Endodermal cell (in vitro differentiated cells): Measurements from ENCODE around the gene CIB4. TPM values are rescaled to one million over a fixed set of nuclear protein-coding genes. Genes with fewer than 3 reads are reported as not detected.

Source experiments
- DNase-seq: peaks from one replicate; pipeline ENCODE4 v3.0.0-alpha.2; 2017
- H3K27ac ChIP-seq: 2 replicates; pipeline ENCODE4 v1.5.1; 2013; ENCODE audit warnings: mild to moderate bottlenecking, low read depth, low read length, moderate library complexity
- H3K27me3 ChIP-seq: 2 replicates; pipeline ENCODE4 v1.6.1; 2013; ENCODE audit warnings: mild to moderate bottlenecking, low read length, moderate library complexity; ENCODE audit not compliant: insufficient read depth, control insufficient read depth, poor library complexity, severe bottlenecking
- H3K36me3 ChIP-seq: 2 replicates; pipeline ENCODE4 v1.7.0; 2013; ENCODE audit warnings: mild to moderate bottlenecking, low read length, moderate library complexity; ENCODE audit not compliant: control insufficient read depth, insufficient read depth
- H3K4me1 ChIP-seq: one replicate; pipeline ENCODE4 v1.7.0; 2013; ENCODE audit warnings: low read length; ENCODE audit not compliant: control insufficient read depth, insufficient read depth
- H3K4me3 ChIP-seq: 2 replicates; pipeline ENCODE4 v1.5.1; 2013; ENCODE audit warnings: mild to moderate bottlenecking, low read length, moderate library complexity
- H3K9ac ChIP-seq: 2 replicates; pipeline ENCODE4 v1.6.1; 2013; ENCODE audit warnings: mild to moderate bottlenecking, low read length, moderate library complexity; ENCODE audit not compliant: poor library complexity, severe bottlenecking; ENCODE audit errors: extremely low read depth
- H3K9me3 ChIP-seq: 2 replicates; pipeline ENCODE4 v1.6.1; 2013; ENCODE audit warnings: mild to moderate bottlenecking, low read length, moderate library complexity; ENCODE audit not compliant: control insufficient read depth
- H3K27ac Mint-ChIP-seq: 2 replicates; pipeline ENCODE4 v1.8.0; 2020; ENCODE audit warnings: mixed read lengths
- H3K27me3 Mint-ChIP-seq: 2 replicates; pipeline ENCODE4 v1.8.0; 2021; ENCODE audit warnings: mild to moderate bottlenecking, mixed read lengths; ENCODE audit not compliant: insufficient read depth
- H3K36me3 Mint-ChIP-seq: 2 replicates; pipeline ENCODE4 v1.8.0; 2020; ENCODE audit warnings: low read depth, mixed read lengths
- H3K4me1 Mint-ChIP-seq: 2 replicates; pipeline ENCODE4 v1.8.0; 2020; ENCODE audit warnings: mixed read lengths
- H3K4me3 Mint-ChIP-seq: 2 replicates; pipeline ENCODE4 v1.8.0; 2020; ENCODE audit warnings: mild to moderate bottlenecking, moderate library complexity, mixed read lengths
- H3K9me3 Mint-ChIP-seq: 2 replicates; pipeline ENCODE4 v1.8.0; 2020; ENCODE audit warnings: mild to moderate bottlenecking, mixed read lengths
- CTCF ChIP-seq: fragments of 200-600 bp; sonication (generic); conservative IDR thresholded peaks from 2 replicates; pipeline ENCODE4 v1.5.0; 2021; ENCODE audit warnings: antibody characterized with exemption, mild to moderate bottlenecking
- WGBS, 2 experiments: methylation state at CpG; one replicate each; pipeline versions ENCODE4 v1.1.5 to v1.1.7; 2013; ENCODE audit warnings: missing lambda C conversion rate in 2 of 2, mixed read lengths in 1 of 2; ENCODE audit not compliant: insufficient coverage in 1 of 2, insufficient read length in 1 of 2; 5-methylcytosine and 5-hydroxymethylcytosine counted together
- total RNA-seq, 2 donors: library from RNA; stranded (reverse); fragmentation: NEBNext Ultra II Directional in 1 of 2; extraction: Animal tissue kit (Norgen Biotek cat#: 25700) in 1 of 2; gene quantifications; 2 replicates in 1 of 2; 3 replicates in 1 of 2; pipeline ENCODE4 v1.2.1, GENCODE V29; 2021

The CIB4 gene
- total RNA-seq, 2 donors from 2014 or later, result not detected

GRCh38 chr2:26562811-26563645, 78.1 kb downstream of the CIB4 start:
- no peaks in the 10 kb centered on the region for H3K9me3 Mint-ChIP-seq
- peak; percentile 24 for DNase-seq
- TF ChIP-seq CTCF, result no peak
- Histone ChIP-seq H3K36me3 (no peaks in the 10 kb centered on the region), H3K4me3 (no peak overlapping the region), H3K27me3 (peaks cover 34% of the 10 kb centered on the region), H3K9ac (no peak overlapping the region), H3K27ac (no peak overlapping the region), H3K4me1 (peaks cover 5% of the 10 kb centered on the region), H3K9me3 (no peaks in the 10 kb centered on the region)
- H3K27me3 Mint-ChIP-seq, result peaks cover 35% of the 10 kb centered on the region
- H3K36me3 Mint-ChIP-seq, result no peaks in the 10 kb centered on the region
- 91% methylated on average over 22 to 28 of the region's 28 CpGs for WGBS, 2 experiments
- peaks cover 3% of the 10 kb centered on the region for H3K4me1 Mint-ChIP-seq
- H3K27ac Mint-ChIP-seq, result no peak overlapping the region
- no peak overlapping the region for H3K4me3 Mint-ChIP-seq

GRCh38 chr2:26561918-26562810, 79.0 kb downstream of the CIB4 start:
- no peak overlapping the region for H3K4me3 Mint-ChIP-seq
- Histone ChIP-seq H3K9ac (no peak overlapping the region), H3K27ac (no peak overlapping the region), H3K36me3 (no peaks in the 10 kb centered on the region), H3K27me3 (peaks cover 34% of the 10 kb centered on the region), H3K4me1 (peaks cover 5% of the 10 kb centered on the region), H3K4me3 (no peak overlapping the region), H3K9me3 (no peaks in the 10 kb centered on the region)
- no peaks in the 10 kb centered on the region for H3K36me3 Mint-ChIP-seq
- no peaks in the 10 kb centered on the region for H3K9me3 Mint-ChIP-seq
- no peak overlapping the region for H3K27ac Mint-ChIP-seq
- peak; percentile 34 for TF ChIP-seq CTCF
- H3K27me3 Mint-ChIP-seq, result peaks cover 39% of the 10 kb centered on the region
- H3K4me1 Mint-ChIP-seq, result peaks cover 3% of the 10 kb centered on the region
- DNase-seq, result peak; percentile 53
- WGBS, 2 experiments, result 70 to 73% methylated on average over 43 to 69 of the region's 69 CpGs

GRCh38 chr2:26561376-26561775, 79.8 kb downstream of the CIB4 start:
- 94 to 98% methylated on average over 5 to 8 of the region's 8 CpGs for WGBS, 2 experiments

More at GRCh38 chr2:26561376-26561775, 79.8 kb downstream of the CIB4 start:
- Histone ChIP-seq H3K27me3 (peaks cover 34% of the 10 kb centered on the region), H3K4me3 (no peak overlapping the region), H3K27ac (no peak overlapping the region), H3K9ac (no peak overlapping the region), H3K4me1 (peaks cover 5% of the 10 kb centered on the region), H3K36me3 (no peaks in the 10 kb centered on the region), H3K9me3 (no peaks in the 10 kb centered on the region)
- peaks cover 39% of the 10 kb centered on the region for H3K27me3 Mint-ChIP-seq
- peak; percentile 27 for DNase-seq
- peaks cover 3% of the 10 kb centered on the region for H3K4me1 Mint-ChIP-seq
- H3K9me3 Mint-ChIP-seq, result no peaks in the 10 kb centered on the region
- H3K36me3 Mint-ChIP-seq, result no peaks in the 10 kb centered on the region
- H3K4me3 Mint-ChIP-seq, result no peak overlapping the region
- TF ChIP-seq CTCF, result no peak
- no peak overlapping the region for H3K27ac Mint-ChIP-seq
